ENCODE results near the gene STK32B.

STK32B gene

GRCh38 chr4:5471206-5471605 is 419.9 kb downstream of the STK32B start:
- Histone ChIP-seq H3K4me1 (ENCODE audit: insufficient read depth, low read length, poor library complexity, severe bottlenecking) (no peaks in the 10 kb centered on the region), H3K4me2 (ENCODE audit: low read depth, low read length, poor library complexity, severe bottlenecking) (no peak overlapping the region), H3K9me2 (replicated peaks; ENCODE audit: low read depth, low read length) (no peaks in the 10 kb centered on the region), H3F3A (ENCODE audit: low read depth) (no peaks in the 10 kb centered on the region), H3K36me3 (ENCODE audit: insufficient read depth, low read length) (no peaks in the 10 kb centered on the region), H3K9me3 (ENCODE audit: insufficient read depth, low read depth, low read length) (peaks cover 3% of the 10 kb centered on the region; the same call in 1 of the 2 replicates), H3K9ac (ENCODE audit: low read depth, low read length, poor library complexity, severe bottlenecking) (no peak overlapping the region), H2AFZ (ENCODE audit: low read length) (no peak overlapping the region), H3K4me3 (ENCODE audit: low read length, poor library complexity, severe bottlenecking) (no peak overlapping the region), H4K20me1 (ENCODE audit: insufficient read depth, low read length, poor library complexity, severe bottlenecking) (no peaks in the 10 kb centered on the region), H3K27me3 (ENCODE audit: insufficient read depth, low read length, poor library complexity, severe bottlenecking) (no peaks in the 10 kb centered on the region), H3K79me2 (ENCODE audit: insufficient read depth, low read length) (no peaks in the 10 kb centered on the region)
- TF ChIP-seq EZH2phosphoT487 (IDR thresholded peaks at IDR 0.05; ENCODE audit: borderline replicate concordance) = no peak
- no peak for TF ChIP-seq CTCF (conservative IDR thresholded peaks at IDR 0.05; ENCODE audit: low read length)

- Histone ChIP-seq H3K4me3 (ENCODE audit: low read length, poor library complexity, severe bottlenecking) (no peak overlapping the region), H2AFZ (ENCODE audit: low read length) (no peak overlapping the region), H3K9me2 (replicated peaks; ENCODE audit: low read depth, low read length) (no peaks in the 10 kb centered on the region), H3K27me3 (ENCODE audit: insufficient read depth, low read length, poor library complexity, severe bottlenecking) (no peaks in the 10 kb centered on the region), H3K4me2 (ENCODE audit: low read depth, low read length, poor library complexity, severe bottlenecking) (no peak overlapping the region), H3K9ac (ENCODE audit: low read depth, low read length, poor library complexity, severe bottlenecking) (no peak overlapping the region), H3K9me3 (ENCODE audit: insufficient read depth, low read depth, low read length) (peaks cover 3% of the 10 kb centered on the region; the same call in 1 of the 2 replicates), H3K79me2 (ENCODE audit: insufficient read depth, low read length) (no peaks in the 10 kb centered on the region), H3F3A (ENCODE audit: low read depth) (no peaks in the 10 kb centered on the region), H3K36me3 (ENCODE audit: insufficient read depth, low read length) (no peaks in the 10 kb centered on the region), H3K4me1 (ENCODE audit: insufficient read depth, low read length, poor library complexity, severe bottlenecking) (no peaks in the 10 kb centered on the region), H4K20me1 (ENCODE audit: insufficient read depth, low read length, poor library complexity, severe bottlenecking) (no peaks in the 10 kb centered on the region)
- TF ChIP-seq EZH2phosphoT487 (IDR thresholded peaks at IDR 0.05; ENCODE audit: borderline replicate concordance) (no peak), CTCF (conservative IDR thresholded peaks at IDR 0.05; ENCODE audit: low read length) (no peak)
Observed at GRCh38 chr4:5471691-5472090, 420.4 kb downstream of the STK32B start.

- H3K27me3 ChIP-seq (ENCODE audit: insufficient read depth, low read length, poor library complexity, severe bottlenecking) = no peaks in the 10 kb centered on the region
- H3K9me2 ChIP-seq (replicated peaks; ENCODE audit: low read depth, low read length) = no peaks in the 10 kb centered on the region
- H4K20me1 ChIP-seq (ENCODE audit: insufficient read depth, low read length, poor library complexity, severe bottlenecking) = no peaks in the 10 kb centered on the region
- H3K9ac ChIP-seq (ENCODE audit: low read depth, low read length, poor library complexity, severe bottlenecking) = no peak overlapping the region
- no peak for TF ChIP-seq CTCF (conservative IDR thresholded peaks at IDR 0.05; ENCODE audit: low read length)
- H2AFZ ChIP-seq (ENCODE audit: low read length) = no peak overlapping the region
- peaks cover 3% of the 10 kb centered on the region; the same call in 1 of the 2 replicates for H3K9me3 ChIP-seq (ENCODE audit: insufficient read depth, low read depth, low read length)
- H3K4me2 ChIP-seq (ENCODE audit: low read depth, low read length, poor library complexity, severe bottlenecking) = no peak overlapping the region
- H3K79me2 ChIP-seq (ENCODE audit: insufficient read depth, low read length) = no peaks in the 10 kb centered on the region
- H3K36me3 ChIP-seq (ENCODE audit: insufficient read depth, low read length) = no peaks in the 10 kb centered on the region
- H3K4me3 ChIP-seq (ENCODE audit: low read length, poor library complexity, severe bottlenecking) = no peak overlapping the region
- no peaks in the 10 kb centered on the region for H3K4me1 ChIP-seq (ENCODE audit: insufficient read depth, low read length, poor library complexity, severe bottlenecking)
- H3F3A ChIP-seq (ENCODE audit: low read depth) = no peaks in the 10 kb centered on the region
Observed at GRCh38 chr4:5472160-5472591, 420.9 kb downstream of the STK32B start.

All from Loucy (cell line).